Measurements from ENCODE around the gene UBXN6.

UBXN6 gene

DNA sequence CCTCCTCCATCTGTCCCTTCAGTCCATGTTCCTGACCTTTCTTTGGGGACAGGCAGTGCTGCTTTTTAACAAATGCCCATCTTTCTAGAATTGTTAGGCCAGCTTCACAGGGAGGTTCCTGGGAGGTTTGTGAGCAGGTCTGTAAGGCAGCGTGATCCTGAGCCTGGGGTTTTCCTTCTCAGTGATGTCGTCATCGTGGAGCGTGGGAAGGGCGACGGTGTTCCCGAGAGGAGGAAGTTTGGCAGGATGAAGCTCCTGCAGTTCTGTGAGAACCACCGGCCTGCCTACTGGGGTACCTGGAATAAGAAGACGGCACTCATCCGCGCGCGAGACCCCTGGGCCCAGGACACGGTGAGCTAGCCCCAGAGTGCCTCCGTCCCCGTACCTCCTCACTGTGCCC is 28.3 kb downstream of the UBXN6 start:
- Histone ChIP-seq H3K79me2 (ENCODE audit: insufficient read depth, low read length) (no peaks in the 10 kb centered on the region), H3K36me3 (ENCODE audit: low read length) (peaks cover 5% of the 10 kb centered on the region; the same call in 1 of the 2 replicates), H3K27ac (ENCODE audit: low read depth, low read length) (no peak overlapping the region), H3K9ac (ENCODE audit: low read length) (no peak overlapping the region), H3K9me2 (replicated peaks; ENCODE audit: insufficient read depth, low read length) (no peaks in the 10 kb centered on the region), H4K20me1 (ENCODE audit: low read depth, low read length) (no peaks in the 10 kb centered on the region), H3F3A (ENCODE audit: insufficient read depth) (no peaks in the 10 kb centered on the region), H3K27me3 (ENCODE audit: low read length) (no peaks in the 10 kb centered on the region), H3K9me3 (ENCODE audit: insufficient read depth, low read length) (no peaks in the 10 kb centered on the region), H3K4me3 (ENCODE audit: insufficient read depth, low read length, poor library complexity, severe bottlenecking) (no peak overlapping the region), H3K4me2 (ENCODE audit: low read depth, low read length, poor library complexity, severe bottlenecking) (no peak overlapping the region), H2AFZ (ENCODE audit: low read depth, low read length, severe bottlenecking) (no peak overlapping the region)
- no peak for TF ChIP-seq CTCF (IDR thresholded peaks at IDR 0.05; ENCODE audit: insufficient read depth, low read length, poor library complexity, severe bottlenecking)
- TF ChIP-seq EZH2phosphoT487 (conservative IDR thresholded peaks at IDR 0.05; ENCODE audit: low read length), result no peak

DNA sequence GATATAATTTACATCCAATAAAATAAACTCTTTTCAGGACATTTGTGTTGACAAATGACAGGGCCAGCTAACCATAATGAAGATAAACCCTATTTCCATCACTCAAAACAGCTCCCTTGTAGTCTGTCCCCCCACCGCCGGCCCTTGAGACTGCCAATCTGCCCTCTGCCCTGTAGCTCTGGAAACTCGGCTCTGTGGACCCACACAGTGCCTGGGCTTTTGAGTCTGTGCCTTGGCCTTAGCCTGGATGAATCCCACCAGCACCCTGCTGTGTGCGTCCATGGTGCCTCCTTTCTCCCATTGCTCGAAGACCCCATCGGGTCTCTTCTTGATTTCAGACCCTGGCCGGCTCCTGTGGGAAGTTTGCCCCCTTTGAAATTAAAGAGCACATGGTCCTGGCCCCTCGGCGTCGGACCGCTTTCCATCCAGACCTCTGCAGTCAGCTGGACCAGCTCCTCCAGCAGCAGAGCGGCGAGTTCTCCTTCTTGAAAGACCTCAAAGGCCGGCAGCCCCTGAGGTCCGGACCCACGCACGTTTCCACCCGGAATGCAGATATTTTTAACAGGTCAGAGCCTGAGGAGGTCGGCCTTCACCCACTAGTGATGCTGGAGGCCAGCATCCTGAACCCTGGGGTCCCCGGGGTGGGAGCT is 29.1 kb downstream of the UBXN6 start:
- H4K20me1 ChIP-seq (ENCODE audit: low read depth, low read length), result no peaks in the 10 kb centered on the region

DNA sequence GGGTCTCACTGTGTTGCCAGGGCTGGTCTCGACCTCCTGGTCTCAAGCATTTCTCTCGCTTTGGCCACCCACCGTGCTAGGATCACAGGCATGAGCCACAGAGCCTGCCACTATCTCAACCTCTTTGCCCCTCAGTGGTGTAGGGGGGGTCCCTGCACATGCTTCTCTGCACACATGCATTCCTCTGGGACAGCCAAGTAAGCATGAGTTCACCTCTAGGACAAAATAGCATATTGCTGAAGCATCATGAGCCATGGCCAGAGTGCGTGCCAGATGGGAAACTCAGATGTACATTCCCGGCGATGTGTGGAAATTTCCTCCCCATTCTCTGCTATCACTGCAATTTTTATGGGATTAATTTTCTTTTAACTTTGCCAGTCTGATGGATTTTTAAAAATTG is 32.1 kb downstream of the UBXN6 start:
- Histone ChIP-seq H3K9me3 (ENCODE audit: insufficient read depth, low read length) (no peaks in the 10 kb centered on the region), H3K27me3 (ENCODE audit: low read length) (no peaks in the 10 kb centered on the region), H3F3A (ENCODE audit: insufficient read depth) (no peaks in the 10 kb centered on the region), H4K20me1 (ENCODE audit: low read depth, low read length) (no peaks in the 10 kb centered on the region), H3K27ac (ENCODE audit: low read depth, low read length) (no peak overlapping the region), H3K36me3 (ENCODE audit: low read length) (peaks cover 12% of the 10 kb centered on the region; the same call in 1 of the 2 replicates), H3K9ac (ENCODE audit: low read length) (no peak overlapping the region), H3K9me2 (replicated peaks; ENCODE audit: insufficient read depth, low read length) (no peaks in the 10 kb centered on the region), H3K79me2 (ENCODE audit: insufficient read depth, low read length) (peaks cover 4% of the 10 kb centered on the region; the same call in 1 of the 2 replicates), H2AFZ (ENCODE audit: low read depth, low read length, severe bottlenecking) (no peak overlapping the region), H3K4me3 (ENCODE audit: insufficient read depth, low read length, poor library complexity, severe bottlenecking) (no peak overlapping the region), H3K4me2 (ENCODE audit: low read depth, low read length, poor library complexity, severe bottlenecking) (no peak overlapping the region)
- TF ChIP-seq CTCF (IDR thresholded peaks at IDR 0.05; ENCODE audit: insufficient read depth, low read length, poor library complexity, severe bottlenecking) (no peak), EZH2phosphoT487 (conservative IDR thresholded peaks at IDR 0.05; ENCODE audit: low read length) (no peak)

More for the DNA sequence above, 29.1 kb downstream of the UBXN6 start:
- Histone ChIP-seq H3K36me3 (ENCODE audit: low read length) (peaks cover 5% of the 10 kb centered on the region; the same call in 1 of the 2 replicates), H3K9me3 (ENCODE audit: insufficient read depth, low read length) (no peaks in the 10 kb centered on the region), H3K4me3 (ENCODE audit: insufficient read depth, low read length, poor library complexity, severe bottlenecking) (no peak overlapping the region), H3K27me3 (ENCODE audit: low read length) (no peaks in the 10 kb centered on the region), H3K9me2 (replicated peaks; ENCODE audit: insufficient read depth, low read length) (no peaks in the 10 kb centered on the region), H3F3A (ENCODE audit: insufficient read depth) (no peaks in the 10 kb centered on the region), H3K9ac (ENCODE audit: low read length) (no peak overlapping the region), H2AFZ (ENCODE audit: low read depth, low read length, severe bottlenecking) (no peak overlapping the region), H3K27ac (ENCODE audit: low read depth, low read length) (no peak overlapping the region), H3K4me2 (ENCODE audit: low read depth, low read length, poor library complexity, severe bottlenecking) (no peak overlapping the region), H3K79me2 (ENCODE audit: insufficient read depth, low read length) (no peaks in the 10 kb centered on the region)
- TF ChIP-seq EZH2phosphoT487 (conservative IDR thresholded peaks at IDR 0.05; ENCODE audit: low read length), result no peak
- TF ChIP-seq CTCF (IDR thresholded peaks at IDR 0.05; ENCODE audit: insufficient read depth, low read length, poor library complexity, severe bottlenecking), result no peak
